Measurements from ENCODE around the gene MKRN2OS. TPM values are rescaled to one million over a fixed set of nuclear protein-coding genes. Genes with fewer than 3 reads are reported as not detected.

MKRN2OS gene
- total and polyA plus RNA-seq, 2 donors (not counting 3 experiments of a cell fraction or from before 2014, with no cell fraction given) = not detected

GRCh38 chr3:12568747-12569146 lies 23.4 kb upstream of the MKRN2OS start:
- peaks cover 48% of the 10 kb centered on the region for H3K79me2 ChIP-seq (ENCODE audit: control insufficient read depth, insufficient read depth, low read length)

More at GRCh38 chr3:12568747-12569146, 23.4 kb upstream of the MKRN2OS start:
- POLR2A ChIA-PET = no interaction called here
- Histone ChIP-seq H3K9me1 (replicated peaks; ENCODE audit: control insufficient read depth, extremely low read depth, insufficient read depth, low read length) (no peaks in the 10 kb centered on the region), H3K27ac (ENCODE audit: insufficient read depth, low read depth, low read length) (no peak overlapping the region), H3K4me3 (replicated peaks in 1 of 3; ENCODE audit: insufficient read depth in 1 of 3, low read depth in 1 of 3, low read length in 3 of 3) (no peak overlapping the region), H3K4me2 (ENCODE audit: insufficient read depth, low read length) (no peak overlapping the region), H4K20me1 (replicated peaks; ENCODE audit: control insufficient read depth, extremely low read depth, insufficient read depth, low read length) (peaks cover 3% of the 10 kb centered on the region), H3K27me3 (ENCODE audit: control insufficient read depth in 2 of 2, insufficient read depth in 2 of 2, low read length in 2 of 2) (no peaks in the 10 kb centered on the region), H3K4me1 (ENCODE audit: control insufficient read depth, extremely low read depth, insufficient read depth, low read length) (no peaks in the 10 kb centered on the region), H3K9me3 (replicated peaks; ENCODE audit: control insufficient read depth, insufficient read depth, low read length) (no peaks in the 10 kb centered on the region), H3K9ac (replicated peaks; ENCODE audit: extremely low read depth, insufficient read depth, low read length) (no peak overlapping the region), H3K36me3 (ENCODE audit: control insufficient read depth in 2 of 2, extremely low read depth in 1 of 2, insufficient read depth in 2 of 2, low read length in 2 of 2) (peaks cover 21 to 23% of the 10 kb centered on the region in 2 experiments), H2AFZ (ENCODE audit: low read depth, low read length) (no peak overlapping the region)
- dilution Hi-C loops (cut with MboI; ENCODE audit: extremely low pct_ligation_motif_present, low sequenced_read_pairs) (no loop called here), intact Hi-C loops (cut with micrococcal nuclease) (no loop called here)
- DNase-seq (ENCODE audit: low read depth, low spot score) (no peak), FAIRE-seq (no peak)
- CTCF ChIA-PET = interaction anchor here (0.9 kb wide), 2 partner anchors 10 to 21 kb away, joined by 3 to 5 read pairs; no protein-coding TSS in a partner anchor
- TF ChIP-seq FOS (IDR thresholded peaks at IDR 0.05; ENCODE audit: borderline replicate concordance, insufficient read depth, low read length) (no peak), MAX (IDR thresholded peaks at IDR 0.05; ENCODE audit: insufficient read depth, insufficient read length) (no peak), GATA2 (IDR thresholded peaks at IDR 0.05; ENCODE audit: insufficient read depth, insufficient read length, low read depth, low read length) (no peak), EZH2 (IDR thresholded peaks at IDR 0.05; ENCODE audit: borderline replicate concordance, low read depth, low read length, severe bottlenecking) (no peak), POLR2A (IDR thresholded peaks at IDR 0.05; ENCODE audit: low read depth, low read length) (no peak), CTCF (IDR thresholded peaks at IDR 0.05; ENCODE audit: extremely low read depth in 1 of 2, insufficient read depth in 1 of 2, low read depth in 1 of 2, low read length in 2 of 2) (no peak), POLR2AphosphoS5 (IDR thresholded peaks at IDR 0.05; ENCODE audit: insufficient read depth, low read depth, low read length) (no peak), MYC (IDR thresholded peaks at IDR 0.05; ENCODE audit: low read depth, low read length) (no peak), JUN (IDR thresholded peaks at IDR 0.05; ENCODE audit: borderline replicate concordance, insufficient read depth, insufficient read length, low read depth) (no peak)
- no TSS peak for BruUV-seq (replicated peaks)

Measured in endothelial cell of umbilical vein (primary cell).